ENCODE results near the gene ATP1B4.
"Not testable (repeated sequence)": the region's sequence is repeated elsewhere in the genome, so short reads cannot be mapped to it uniquely, and the experiment has no call there.

Gene ATP1B4

GRCh38 chrX:120361764-120362305 lies at the start of gene ATP1B4:
ATP1B4 (plus strand) TSS chrX:120362089; CDS start chrX:120362169, 80 bp downstream.
- no peak for DNase-seq

GRCh38 chrX:120315776-120316175 lies 46.1 kb upstream of the ATP1B4 start:
- DNase-seq = no peak

- no peak for DNase-seq
Measured at GRCh38 chrX:120316587-120317283, 45.2 kb upstream of the ATP1B4 start.

GRCh38 chrX:120318411-120318810 lies 43.5 kb upstream of the ATP1B4 start:
- DNase-seq = no peak

- no peak for DNase-seq
Measured at GRCh38 chrX:120321520-120322281, 40.2 kb upstream of the ATP1B4 start.

- DNase-seq = no peak
Measured at GRCh38 chrX:120331116-120331515, 30.8 kb upstream of the ATP1B4 start.

- DNase-seq = no peak
Measured at GRCh38 chrX:120332394-120332793, 29.5 kb upstream of the ATP1B4 start.

- DNase-seq = no peak
Measured at GRCh38 chrX:120334151-120334550, 27.7 kb upstream of the ATP1B4 start.

GRCh38 chrX:120334603-120335002 lies 27.3 kb upstream of the ATP1B4 start:
- DNase-seq = no peak

GRCh38 chrX:120335289-120335688 lies 26.6 kb upstream of the ATP1B4 start:
- no peak for DNase-seq

GRCh38 chrX:120336899-120337298 lies 25.0 kb upstream of the ATP1B4 start:
- no peak for DNase-seq

GRCh38 chrX:120344566-120344965 lies 17.3 kb upstream of the ATP1B4 start:
- not testable (repeated sequence) for DNase-seq

- DNase-seq = no peak
Measured at GRCh38 chrX:120350450-120351138, 11.3 kb upstream of the ATP1B4 start.

GRCh38 chrX:120356084-120356483 lies 5.8 kb upstream of the ATP1B4 start:
- DNase-seq = no peak

GRCh38 chrX:120357186-120357585 lies 4.7 kb upstream of the ATP1B4 start:
- DNase-seq = no peak

- peak; percentile 23 for DNase-seq
Measured at GRCh38 chrX:120358737-120359456, 3.0 kb upstream of the ATP1B4 start.

- DNase-seq = peak; percentile 54
Measured at GRCh38 chrX:120365320-120365719, 3.4 kb downstream of the ATP1B4 start.

- no peak for DNase-seq
Measured at GRCh38 chrX:120365968-120366367, 4.1 kb downstream of the ATP1B4 start.

- no peak for DNase-seq
Measured at GRCh38 chrX:120366794-120367193, 4.9 kb downstream of the ATP1B4 start.

- no peak for DNase-seq
Measured at GRCh38 chrX:120367402-120368109, 5.7 kb downstream of the ATP1B4 start.

GRCh38 chrX:120372667-120373370 lies 10.9 kb downstream of the ATP1B4 start:
- DNase-seq = no peak

All from activated CD4-positive, alpha-beta T cell treated with anti-CD3 and anti-CD28 coated beads, Interleukin-10, Interleukin-2, amounts not matched to agents 100 ng/mL and 50 ng/mL, durations not matched to agents 16 hours and 8 hours (primary cell).